GM18909 (cell line): Measurements from ENCODE around the gene SAMD8.
"Not testable (repeated sequence)": the region's sequence is repeated elsewhere in the genome, so short reads cannot be mapped to it uniquely, and the experiment has no call there.

Experiments
- ATAC-seq: cut with Tn5 transposase; IDR thresholded peaks from one replicate; pipeline ENCODE4 v1.9.1; 2021; ENCODE audit warnings: mild to moderate bottlenecking; ENCODE audit not compliant: unreplicated experiment, poor library complexity

Gene SAMD8

DNA sequence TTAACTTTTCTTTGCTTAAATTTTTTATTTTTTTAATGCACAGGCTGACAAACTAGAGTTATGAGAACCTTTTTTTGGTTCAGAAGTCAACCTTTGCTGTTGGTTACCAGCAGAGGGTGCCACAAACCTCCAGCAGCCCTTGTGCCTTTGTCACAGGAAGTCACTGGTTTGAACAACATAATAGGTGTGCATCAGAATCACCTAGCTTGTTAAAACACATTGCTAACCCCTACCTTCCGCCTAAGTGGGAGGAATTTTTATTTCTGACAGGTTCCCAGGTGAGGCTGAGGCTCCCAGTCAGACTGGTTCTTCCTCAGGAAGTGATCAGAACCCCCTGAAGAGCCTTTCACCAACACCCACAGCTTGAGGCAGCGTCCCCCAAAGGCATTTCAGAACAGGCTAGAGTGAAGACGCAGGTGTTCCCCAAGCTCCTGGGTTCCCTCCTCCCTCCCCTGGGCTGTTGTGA, 76.5 kb downstream of the SAMD8 start:
- ATAC-seq, result peak; percentile 62

DNA sequence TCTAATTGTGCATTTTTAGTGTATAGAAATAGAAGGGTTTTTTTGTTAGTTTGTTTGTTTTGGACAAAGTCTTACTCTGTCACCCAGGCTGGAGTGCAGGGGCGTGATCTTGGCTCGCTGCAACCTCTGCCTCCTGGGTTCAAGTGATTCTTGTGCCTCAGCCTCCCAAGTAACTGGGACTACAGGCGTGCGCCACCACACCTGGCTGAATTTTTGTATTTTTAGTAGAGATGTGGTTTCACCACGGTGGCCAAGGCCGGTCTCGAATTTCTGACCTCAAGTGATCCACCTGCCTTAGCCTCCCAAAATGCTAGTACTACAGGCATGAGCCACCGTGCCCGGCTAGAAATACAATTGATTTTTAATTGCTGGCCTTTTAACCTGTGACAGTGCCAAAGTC, 77.1 kb downstream of the SAMD8 start:
- ATAC-seq, result not testable (repeated sequence)

DNA sequence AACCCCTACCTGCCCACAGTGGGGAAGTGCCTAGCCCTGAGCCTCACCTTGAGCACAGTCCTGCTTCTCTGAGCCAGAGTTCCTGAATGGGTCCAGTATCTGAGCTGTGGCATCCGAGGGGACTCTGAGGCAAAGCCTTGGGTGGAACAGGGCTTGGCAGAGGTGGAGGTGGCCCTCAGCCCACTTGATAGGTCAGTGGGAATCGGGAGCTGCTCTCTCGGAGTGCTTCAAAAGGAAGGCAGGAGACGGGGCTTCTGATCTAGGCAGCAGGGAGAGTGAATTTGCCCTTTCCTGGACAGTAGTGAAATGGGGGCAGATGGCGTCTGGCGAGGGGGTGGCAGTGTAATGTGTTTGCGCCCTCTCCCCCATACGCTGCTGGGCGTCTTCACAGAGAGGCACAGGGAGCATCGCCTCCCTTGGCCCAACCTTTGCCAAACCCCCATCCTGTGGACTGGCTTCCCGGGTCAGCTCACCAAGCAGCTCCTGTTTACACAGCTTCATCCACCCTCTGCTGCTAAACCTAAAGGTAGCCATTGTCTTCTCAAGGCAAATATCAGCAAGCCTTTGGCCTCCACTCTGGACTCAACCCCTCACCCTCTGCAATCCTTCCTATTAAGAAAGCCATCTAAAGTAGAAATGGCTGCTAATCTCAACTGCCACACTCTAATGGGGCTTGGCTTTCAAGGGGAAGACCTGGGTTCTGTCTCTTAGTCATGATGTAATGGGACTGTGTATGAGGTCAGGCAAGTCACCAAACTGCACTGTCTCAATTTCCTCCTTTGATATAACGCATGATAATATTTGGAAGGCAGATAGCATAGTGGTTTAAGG, 78.0 kb downstream of the SAMD8 start:
- no peak for ATAC-seq

DNA sequence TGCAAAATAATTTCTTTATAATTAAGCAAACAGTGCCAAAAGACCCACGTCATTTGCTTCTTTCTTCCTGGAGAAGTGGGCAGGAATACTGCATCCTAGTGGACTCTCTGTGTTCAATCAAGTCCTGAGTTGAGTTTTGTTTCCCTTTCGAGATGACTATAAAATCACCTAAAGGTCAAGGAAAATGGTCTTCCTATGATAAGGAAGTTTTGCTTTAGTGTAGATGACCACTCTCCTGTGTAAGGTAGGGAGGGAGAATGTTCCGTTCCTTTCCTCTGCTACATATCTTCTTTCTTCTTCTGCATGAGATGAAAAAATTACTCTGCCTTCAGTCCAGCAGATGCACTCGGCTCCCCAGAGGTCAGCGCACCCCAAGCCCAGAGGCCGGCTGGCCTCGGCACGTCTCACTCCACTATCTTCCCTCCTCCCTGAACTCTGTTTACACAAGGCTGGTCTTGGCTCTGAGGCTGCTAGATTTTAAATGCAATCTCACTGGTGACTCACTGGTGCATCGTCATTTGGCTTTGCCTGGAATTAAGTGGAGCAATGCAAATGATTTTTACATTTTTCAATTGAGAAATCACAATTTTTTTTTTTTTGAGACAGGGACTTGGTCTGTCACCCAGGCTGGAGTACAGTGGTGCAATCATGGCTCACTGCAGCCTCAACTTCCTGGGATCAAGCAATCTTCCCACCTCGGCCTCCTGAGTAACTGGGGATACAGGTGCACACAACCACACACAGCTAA, 80.5 kb downstream of the SAMD8 start:
- ATAC-seq, result no peak

DNA sequence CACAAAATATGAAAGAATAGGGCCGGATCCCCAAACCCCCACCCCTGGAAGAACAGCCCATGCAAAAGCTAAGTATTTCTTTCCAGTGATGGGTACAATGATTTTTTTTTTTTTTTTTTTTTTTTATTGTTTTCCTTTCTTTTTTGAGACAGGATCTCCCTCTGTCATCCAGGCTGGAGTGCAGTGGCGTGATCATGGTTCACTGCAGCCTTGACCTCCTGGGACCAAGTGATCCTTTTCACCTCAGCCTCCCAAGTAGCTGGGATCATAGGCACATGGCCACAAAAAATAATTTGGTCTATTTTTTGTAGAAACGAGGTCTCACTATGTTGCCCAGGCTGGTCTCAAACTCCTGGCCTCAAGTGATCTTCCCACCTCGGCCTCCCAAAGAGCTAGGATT, 83.2 kb downstream of the SAMD8 start:
- ATAC-seq, result not testable (repeated sequence)

DNA sequence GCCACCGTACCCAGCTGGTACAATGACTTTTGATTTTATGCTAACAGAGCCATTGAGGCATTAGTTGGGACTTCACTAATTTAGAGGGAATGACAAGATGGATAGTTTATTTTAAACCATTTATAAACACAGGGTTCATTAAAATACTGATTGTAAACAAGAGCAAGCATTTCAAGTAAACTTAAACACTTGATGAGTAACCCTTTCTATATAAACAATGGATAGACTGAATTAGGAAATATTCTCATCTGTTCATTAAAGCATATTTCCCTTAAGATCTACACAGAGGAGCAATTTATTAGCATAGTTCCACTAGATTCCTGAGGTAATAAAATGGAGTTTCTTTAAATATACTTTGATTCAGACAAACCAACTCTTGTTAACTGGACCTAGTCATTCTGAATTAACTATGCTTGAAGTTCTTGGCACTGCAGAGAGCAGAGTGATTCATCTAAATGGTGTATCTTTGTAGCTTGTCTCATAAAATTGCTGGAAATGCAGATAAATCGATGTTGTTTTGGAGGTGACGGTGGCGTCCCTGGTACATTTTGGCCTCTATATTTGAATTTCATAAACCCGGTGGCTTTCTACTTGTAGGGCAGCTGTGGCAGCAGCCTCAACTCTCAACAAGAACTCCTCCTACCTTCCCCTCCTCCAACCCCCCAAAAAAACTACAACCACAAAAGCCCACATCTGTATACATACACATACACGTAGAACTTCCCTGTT, 83.7 kb downstream of the SAMD8 start:
- no peak for ATAC-seq

DNA sequence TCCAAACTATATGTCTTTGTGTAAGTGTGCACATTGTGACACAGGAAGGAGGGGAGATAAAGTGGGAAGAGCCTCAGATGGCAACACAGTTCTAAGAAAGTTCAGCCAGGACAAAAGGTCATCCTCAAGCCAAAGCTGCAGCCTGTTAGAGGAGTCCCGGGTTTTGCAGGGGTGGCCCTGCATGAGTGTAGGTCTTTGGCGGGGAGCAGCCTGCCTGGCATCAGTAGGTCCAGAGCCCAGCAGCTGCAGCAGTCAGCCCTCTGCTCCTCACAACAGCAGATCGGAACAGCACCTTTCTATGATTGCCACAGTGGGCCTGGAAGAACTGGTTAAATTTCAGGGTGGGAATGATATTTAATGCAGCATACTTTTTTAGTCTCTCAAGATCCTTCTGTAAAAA, 85.6 kb downstream of the SAMD8 start:
- ATAC-seq, result no peak

DNA sequence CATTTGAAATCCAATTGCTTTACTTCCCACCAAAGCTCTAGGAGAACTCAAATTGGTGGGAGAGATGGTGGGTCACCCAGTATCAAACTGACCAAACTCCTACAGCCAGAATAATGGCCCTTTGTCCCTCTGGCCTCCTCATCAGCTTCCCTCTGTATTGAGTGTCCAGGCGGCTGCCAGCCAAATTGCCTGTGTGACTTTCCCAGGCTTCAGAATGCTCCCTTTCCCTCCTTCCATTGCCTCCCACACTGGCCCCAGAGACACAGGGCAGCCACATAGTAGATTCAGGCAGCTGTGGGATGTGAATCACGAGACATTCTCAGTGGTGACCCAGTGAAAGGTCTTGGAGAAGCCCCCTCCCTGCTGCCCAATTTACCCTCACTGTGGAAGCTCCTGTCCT, 86.5 kb downstream of the SAMD8 start:
- ATAC-seq, result no peak

DNA sequence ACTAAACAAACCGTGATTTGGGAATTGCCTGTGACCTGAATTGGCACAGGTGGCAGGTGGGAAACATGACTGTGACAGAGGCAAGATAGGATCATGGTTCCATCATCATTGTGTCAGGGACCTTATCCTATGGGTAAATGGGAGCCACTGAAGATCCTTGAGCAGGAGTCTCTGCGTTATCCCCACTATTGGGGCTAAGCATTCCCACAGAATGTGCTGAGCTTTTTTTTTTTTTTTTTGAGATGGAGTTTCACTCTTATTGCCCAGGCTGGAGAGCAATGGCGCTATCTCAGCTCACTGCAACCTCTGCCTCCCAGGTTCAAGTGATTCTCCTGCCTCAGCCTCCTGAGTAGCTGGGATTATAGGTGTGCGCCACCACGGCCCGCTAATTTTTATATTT, 88.5 kb downstream of the SAMD8 start:
- not testable (repeated sequence) for ATAC-seq

DNA sequence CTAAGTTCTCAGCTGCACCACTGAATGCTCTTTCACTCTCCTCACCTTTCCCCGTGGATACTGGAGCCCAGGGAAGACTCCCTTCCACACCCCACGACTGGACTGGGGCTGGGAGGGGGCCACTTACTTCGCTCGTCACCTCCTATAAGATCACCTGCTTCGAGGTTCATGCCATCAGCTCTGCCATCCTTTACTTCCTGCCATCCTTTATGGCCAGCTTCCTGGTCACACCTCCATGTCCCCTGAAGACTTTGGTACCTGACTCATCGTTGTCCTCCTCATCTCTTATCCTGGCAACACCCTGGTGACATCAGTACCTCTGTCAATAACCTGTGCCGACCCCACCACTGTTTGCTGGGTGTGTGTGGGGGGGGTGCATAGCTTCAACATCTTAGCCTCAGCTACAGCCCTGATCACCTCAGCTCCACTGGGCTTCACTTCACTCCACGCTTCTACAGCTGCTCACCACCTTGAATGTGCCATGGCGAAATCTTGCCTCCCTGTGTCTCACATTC, 90.4 kb downstream of the SAMD8 start:
- no peak for ATAC-seq

DNA sequence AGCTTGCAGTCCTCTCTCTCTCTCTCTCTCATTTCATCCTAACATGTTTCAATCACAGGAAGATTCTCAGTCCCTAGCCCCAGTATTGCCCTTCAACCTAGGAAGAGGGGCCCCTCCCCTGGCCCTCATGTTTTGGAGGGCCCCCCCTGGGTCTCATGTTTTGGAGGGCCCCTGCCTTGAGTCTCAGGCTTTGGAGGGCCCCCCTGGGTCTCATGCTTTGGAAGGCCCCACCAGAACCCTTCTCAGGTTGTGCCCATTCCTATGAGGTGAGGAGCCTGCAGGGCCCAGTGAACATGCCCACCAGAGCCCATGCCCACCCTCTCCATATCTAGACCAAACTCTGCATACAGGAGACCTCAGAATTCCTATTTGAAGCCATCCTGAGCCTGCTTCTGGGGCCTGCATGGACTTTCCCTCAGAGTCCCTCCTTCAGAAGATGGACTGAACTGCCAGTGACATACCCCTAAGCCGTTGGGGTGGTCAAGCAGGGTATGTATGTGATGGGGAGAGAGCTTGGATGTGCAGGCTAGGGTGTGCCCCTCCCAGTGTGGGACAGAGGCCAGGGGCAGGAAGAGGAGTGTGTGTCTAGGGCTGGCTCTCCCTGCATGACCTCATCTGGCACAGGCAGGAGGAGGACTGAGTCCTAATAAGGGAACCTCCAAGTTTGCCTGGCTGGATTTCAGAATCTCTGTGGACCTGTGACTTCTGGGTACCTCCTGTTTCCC, 91.0 kb downstream of the SAMD8 start:
- no peak for ATAC-seq

DNA sequence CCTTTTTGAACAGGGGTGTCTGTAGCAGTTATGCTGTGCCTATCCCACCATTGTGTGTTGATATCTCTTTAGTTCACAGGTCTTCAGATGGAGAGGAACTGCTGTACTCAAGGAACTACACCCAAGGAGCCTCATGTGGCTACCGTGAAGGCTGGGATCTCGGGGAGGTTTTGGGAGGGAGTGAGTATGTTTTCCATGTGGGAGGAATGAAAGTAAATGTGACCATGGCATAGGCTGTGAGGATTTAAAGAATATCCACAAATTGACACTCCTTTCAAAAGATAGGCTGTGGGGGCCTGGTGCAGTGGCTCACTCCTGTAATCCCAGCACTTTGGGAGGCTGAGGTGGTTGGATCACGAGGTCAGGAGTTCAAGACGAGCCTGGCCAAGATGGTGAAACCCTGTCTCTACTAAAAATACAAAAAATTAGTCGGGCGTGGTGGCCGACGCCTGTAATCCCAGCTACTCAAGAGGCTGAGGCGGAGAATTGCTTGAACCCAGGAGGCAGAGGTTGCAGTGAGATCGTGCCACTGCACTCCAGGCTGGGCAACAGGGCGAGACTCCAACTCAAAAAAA, 91.7 kb downstream of the SAMD8 start:
- ATAC-seq, result not testable (repeated sequence)

DNA sequence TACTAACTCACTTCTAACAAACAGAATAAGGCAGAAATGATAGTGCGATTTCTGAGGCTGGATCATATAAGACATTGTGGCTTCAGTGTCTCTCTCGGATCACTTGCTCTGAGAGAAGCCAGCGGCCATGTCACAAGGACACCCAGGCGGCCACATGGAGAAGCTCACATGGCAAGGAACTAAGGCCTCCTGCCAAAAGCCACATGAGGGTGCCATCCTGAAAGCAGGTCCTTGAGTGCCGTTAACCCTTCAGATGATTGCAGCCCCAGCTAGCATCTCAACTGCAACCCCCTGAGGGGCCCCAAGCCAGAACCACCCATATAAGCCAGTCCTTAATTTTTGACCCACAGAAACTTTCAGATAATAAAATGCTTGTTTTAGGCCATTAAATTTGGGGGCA, 92.3 kb downstream of the SAMD8 start:
- ATAC-seq, result no peak

DNA sequence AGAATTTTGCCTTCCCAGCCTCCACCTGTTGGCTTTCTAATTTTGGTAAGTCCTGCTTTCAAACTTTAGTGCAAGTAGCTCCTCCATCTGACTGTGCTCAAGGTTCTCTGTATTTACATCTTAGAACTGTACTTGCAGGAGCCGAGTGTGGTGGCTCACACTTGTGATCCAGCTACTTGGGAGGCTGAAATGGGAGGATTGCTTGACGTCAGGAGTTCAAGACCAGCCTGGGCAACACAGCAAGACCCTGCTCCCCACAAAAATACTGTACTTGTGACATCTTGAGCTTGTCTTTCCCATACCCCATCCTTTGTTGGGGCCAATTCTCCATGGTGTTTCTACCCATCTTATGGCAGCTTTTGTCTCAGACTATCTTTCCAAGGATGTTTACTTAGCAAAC, 94.5 kb downstream of the SAMD8 start:
- ATAC-seq, result no peak

DNA sequence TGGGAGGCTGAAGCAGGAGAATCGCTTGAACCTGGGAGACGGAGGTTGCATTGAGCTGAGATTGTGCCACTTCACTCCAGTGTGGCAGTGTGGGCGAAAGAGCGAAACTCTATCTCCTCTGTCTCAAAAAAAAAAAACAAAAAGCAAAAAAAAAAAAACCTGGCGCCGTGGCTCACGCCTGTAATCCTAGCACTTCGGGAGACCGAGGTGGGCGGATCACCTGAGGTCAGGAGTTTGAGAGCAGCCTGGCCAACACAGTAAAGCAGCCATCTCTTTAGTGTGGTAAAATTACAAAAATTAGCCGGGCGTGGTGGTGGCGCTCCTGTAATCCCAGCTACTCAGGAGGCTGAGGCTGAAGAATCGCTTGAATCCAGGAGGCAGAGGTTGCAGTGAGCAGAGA, 95.2 kb downstream of the SAMD8 start:
- not testable (repeated sequence) for ATAC-seq

DNA sequence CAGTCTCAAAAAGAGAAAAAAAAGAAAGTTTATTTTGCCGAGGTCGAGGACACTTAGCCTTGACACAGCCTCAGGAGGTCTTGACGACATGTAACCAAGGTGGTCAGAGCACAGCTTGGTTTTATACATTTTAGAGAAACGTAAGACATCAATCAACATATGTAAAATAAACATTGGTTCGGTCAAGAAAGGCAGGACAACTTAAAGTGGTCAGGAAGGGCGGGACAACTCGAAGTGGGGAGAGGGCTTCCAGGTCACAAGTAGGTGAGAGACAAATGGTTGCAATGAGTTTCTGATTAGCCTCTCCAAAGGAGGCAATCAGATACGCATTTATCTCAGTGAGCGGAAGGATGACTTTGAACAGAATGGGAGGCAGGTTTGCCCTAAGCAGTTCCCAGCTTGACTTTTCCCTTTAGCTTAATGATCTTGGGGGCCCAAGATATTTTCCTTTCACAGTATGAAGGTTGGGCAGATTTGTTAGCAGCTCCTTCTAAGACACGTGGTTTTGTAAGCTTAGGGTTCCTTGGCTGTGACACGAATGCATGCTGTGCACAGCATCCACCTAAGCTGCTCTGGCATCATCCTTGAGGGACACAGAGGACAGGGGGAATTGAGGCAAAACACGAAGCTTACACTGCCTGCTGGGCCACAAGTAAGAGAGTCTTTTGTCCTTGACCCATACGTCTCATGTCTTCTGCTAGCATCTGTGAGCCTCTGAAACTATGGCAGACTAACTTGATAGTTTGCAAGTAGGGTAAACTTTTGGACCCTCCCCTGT, 95.8 kb downstream of the SAMD8 start:
- ATAC-seq, result no peak

DNA sequence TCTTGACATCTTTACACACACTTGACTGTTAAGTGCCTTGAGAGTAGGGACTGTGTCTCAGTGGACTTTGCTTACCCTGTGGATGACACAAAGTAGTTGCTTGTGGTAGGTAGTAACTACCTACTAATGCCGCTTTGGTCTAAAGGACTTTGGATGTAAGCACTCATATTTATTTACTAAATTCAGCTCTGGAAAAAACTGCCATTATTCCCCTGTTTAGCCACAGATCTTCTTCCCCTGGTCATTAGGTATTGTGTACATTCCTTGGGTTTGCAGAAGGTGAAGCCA, 96.3 kb downstream of the SAMD8 start:
- ATAC-seq, result no peak

DNA sequence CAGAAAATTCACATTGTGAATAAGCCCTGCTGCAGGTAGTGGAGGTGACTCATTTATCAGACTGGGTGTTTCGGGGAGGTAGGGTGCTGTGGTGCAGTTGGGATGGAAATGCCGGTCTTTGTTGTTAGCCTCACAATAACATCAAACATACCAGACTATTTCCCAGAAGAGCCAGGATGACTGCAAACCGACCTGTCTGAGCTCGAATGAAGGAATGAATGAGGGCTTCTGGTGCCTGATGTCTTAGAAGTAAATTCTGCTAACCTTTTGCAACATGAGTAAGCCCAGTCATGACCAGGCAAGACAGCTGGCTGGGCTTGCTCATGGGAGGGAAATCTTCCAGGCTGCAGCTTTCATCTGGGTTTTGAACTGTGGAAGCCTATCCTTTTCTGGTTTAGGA, 96.7 kb downstream of the SAMD8 start:
- no peak for ATAC-seq
